ENCODE results near the gene FCF1.

The FCF1 gene

DNA sequence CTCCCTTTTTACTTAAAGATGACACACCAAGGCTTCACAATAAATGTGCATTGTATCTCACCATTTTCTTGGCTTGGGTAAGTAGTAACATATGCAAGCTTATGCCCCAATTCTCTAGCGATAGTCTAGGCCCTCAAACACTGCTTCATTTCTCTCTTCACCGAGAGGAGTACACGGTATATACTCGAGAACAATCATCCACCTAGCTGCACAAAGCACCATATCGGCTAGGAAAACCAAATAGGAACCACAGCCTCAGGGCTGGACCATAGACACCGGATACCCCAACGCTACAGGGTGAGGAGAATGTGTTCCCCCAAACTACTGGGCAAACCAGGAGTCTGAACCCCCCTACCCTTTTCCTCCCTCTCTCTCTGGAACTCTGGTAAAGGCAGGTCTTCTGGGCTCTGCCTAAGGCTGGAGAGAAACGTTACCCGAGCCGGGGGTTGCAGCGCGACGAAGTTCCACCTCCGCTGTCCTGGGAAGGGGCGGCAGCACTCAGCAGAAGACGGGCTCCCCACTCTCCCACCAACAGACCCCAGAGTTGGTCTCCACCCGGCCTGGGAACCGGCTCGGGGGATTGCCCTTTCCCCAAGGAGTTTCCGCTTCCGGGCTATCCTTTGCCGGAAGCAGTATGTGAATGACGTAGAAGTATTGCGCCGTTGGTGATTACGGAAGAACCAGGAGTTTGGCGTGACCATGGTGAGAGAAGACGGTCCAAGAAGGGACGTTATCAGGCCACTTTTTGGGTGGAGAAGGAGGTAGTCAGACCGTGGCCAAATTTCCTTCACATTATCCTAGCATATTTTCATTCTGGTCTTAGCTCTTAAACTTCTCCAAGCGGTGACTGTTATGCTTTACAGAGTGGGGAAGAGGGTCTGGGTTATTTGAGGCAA lies at the start of gene FCF1, which contains the start of gene AREL1:
FCF1 (plus strand) TSS at position 646 of the 896 bp plus-strand sequence; CDS start at position 700, 54 bp downstream.
AREL1 (minus strand) TSS at position 582 of the 896 bp plus-strand sequence. CDS start 27,465 bp downstream, outside the sequence.
- peak; percentile 55 for DNase-seq (ENCODE audit: low read depth, low spot score)

- DNase-seq (ENCODE audit: low read depth, low spot score): no peak
These were observed 49.1 kb upstream of the FCF1 start for GRCh38 chr14:74663884-74664283.

DNA sequence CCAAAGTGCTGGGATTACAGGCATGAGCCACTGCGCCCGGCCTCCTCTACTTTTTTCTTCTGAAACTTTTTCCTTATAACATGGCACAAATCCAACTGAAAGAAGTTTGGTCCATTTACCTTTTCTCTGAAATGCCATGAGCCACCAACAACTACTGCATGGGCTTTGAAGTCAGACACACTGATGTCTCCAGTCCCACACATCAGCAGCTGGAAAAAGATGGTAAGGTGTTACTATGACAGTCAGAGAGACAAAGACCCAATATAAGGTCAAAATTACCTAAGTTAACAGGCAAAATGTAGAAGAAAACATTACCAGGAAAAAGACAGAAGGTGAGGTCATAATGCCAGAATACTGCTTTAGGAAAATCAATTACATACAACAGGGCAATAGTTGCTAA lies 48.2 kb upstream of the FCF1 start:
- no peak for DNase-seq (ENCODE audit: low read depth, low spot score)

- no peak for DNase-seq (ENCODE audit: low read depth, low spot score)
These were observed 45.2 kb upstream of the FCF1 start for GRCh38 chr14:74667758-74668157.

- no peak for DNase-seq (ENCODE audit: low read depth, low spot score)
These were observed 43.7 kb upstream of the FCF1 start for GRCh38 chr14:74669256-74669655.

- DNase-seq (ENCODE audit: low read depth, low spot score): no peak
These were observed 43.1 kb upstream of the FCF1 start for GRCh38 chr14:74669846-74670245.

DNA sequence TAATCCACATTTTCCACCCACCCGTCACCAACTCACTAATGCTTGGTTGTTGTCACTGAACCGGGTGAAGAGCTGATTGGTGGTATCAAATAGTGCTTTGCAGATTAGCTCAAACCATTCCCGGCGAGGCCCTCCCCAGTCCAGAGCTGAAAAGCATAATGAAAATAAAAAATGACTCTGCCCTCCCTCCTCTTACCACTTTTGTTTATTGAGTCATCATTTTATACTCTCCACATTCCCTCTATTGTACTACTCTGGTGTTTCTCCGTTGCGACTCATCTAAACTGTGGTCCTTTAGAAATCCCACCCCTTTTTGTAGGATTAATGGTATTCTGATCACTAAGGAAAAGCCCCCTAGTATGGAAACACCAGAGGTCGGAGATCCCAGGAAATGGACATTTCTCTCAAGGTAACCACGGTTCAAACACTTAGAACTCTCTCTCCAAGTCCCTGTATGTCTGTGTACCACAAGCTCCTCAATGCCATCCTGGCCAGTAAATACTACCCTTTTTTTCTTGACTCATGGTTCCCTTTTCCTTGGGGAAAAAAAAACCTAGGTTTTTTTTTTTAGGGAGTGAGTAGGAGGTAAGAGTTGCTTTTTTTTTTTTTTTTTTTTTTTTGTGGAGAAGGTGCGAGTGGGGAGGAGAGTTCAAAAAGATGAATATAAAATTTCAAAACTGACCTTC lies 42.1 kb upstream of the FCF1 start:
- no peak for DNase-seq (ENCODE audit: low read depth, low spot score)

GRCh38 chr14:74671789-74672188 lies 41.2 kb upstream of the FCF1 start:
- DNase-seq (ENCODE audit: low read depth, low spot score): no peak

GRCh38 chr14:74673768-74674167 lies 39.2 kb upstream of the FCF1 start:
- DNase-seq (ENCODE audit: low read depth, low spot score): no peak

GRCh38 chr14:74675219-74675618 lies 37.7 kb upstream of the FCF1 start:
- no peak for DNase-seq (ENCODE audit: low read depth, low spot score)

DNA sequence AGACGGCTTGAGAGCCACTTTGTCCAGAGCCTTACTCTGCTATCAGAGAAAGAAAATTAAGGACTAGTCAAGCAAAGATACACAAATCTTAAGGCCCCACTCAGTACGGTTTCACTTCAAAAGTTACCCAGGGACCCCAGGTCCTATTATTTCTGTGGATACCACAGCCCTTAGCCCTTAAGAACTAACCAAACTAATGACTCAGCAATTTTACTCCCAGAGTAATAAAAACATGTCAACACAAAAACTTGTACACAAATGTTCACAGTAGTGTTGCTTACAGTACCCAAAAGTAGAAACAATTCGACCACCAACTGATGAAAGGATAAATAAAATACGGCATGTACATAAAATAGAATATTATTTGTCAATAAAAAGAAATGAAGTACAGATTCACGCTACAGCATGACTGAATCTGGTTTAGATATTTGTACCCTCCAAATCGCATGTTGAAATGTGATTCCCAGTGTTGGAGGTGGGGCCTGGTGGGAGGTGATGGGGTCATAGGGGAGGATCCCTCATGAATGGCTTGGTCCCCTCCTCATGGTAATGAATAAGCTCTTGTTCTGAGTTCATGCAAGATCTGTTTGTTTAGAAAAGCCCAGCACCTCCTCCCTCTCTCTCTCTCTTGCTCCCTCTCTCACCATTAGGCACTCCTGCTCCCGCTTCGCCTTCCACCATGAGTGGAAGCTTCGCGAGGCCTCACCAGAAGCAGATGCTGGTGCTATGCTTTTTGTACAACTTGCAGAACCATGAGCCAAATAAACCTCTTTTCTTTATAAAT lies 30.6 kb upstream of the FCF1 start:
- DNase-seq (ENCODE audit: low read depth, low spot score): no peak

GRCh38 chr14:74683406-74683805 lies 29.5 kb upstream of the FCF1 start:
- DNase-seq (ENCODE audit: low read depth, low spot score): no peak

DNA sequence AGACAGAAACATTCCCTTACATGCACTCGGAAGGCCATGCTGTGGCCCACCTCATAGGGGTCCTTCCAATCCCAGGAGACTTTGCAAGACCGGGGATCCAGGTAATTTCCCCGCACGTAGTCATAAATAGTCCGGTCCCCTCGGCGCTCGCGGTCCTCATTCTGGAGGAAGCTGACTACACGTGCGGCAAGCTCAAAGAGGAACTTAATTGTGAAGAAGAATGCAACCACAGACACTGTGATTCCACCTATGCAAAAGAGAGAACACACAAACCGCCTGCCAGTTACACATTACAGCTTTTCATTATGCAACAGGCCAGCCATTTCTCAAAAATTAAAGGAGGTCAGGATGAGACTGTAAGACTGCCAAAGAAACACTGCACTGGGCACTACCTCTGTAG lies 28.5 kb upstream of the FCF1 start:
- no peak for DNase-seq (ENCODE audit: low read depth, low spot score)

DNA sequence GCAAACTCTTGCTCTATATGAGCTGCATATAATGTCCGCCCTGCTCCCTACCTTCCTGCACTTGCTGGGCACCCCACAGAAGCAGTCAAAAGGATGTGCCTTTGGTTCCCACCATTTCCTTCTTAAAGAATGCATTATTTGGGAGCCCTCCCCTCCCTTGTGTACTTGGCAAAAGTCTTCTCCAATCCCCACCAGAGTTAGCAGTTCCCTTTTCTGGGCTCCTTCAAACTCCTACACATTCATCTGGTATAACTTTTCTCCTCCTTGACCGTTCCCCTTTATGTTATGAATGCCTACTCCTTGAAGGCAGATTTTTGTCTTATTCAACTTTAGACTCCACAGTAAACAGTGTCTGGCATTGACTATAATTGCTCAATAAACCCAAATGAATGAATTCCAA lies 27.9 kb upstream of the FCF1 start:
- DNase-seq (ENCODE audit: low read depth, low spot score): no peak

DNA sequence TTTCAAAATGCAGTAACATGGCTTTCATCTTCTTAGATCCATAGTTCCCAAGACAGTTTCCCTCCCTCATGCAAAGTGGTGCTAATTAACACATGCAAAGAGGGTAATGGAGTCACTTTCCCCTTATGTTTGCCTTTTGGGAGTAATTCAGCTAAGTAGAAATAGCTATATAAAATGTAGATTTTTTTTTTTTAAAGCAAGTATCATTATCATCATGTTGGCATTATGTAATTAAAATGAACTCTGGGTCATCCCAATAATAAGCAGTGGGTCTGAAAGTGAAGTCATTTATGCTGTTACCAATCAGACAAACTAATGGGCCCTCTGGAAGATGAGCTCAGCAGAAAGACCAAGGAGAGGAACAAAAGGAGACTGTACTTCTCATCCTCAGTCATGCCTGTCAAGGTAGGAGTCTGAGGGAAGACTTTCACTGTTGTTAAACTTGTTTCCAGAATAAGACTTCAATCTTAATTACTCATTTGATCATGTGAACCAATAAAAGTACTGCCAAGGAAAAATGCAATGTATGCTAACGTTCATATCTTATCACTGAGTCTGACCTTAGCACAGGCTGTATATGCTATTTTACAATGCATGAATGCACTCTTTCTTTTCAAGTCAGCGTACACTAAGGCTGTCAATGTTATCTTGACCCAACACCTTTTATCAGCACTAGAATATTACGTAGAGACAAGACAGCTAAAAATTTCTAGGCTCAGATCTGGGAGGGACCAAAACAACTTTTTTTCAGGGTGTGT lies 26.8 kb upstream of the FCF1 start:
- DNase-seq (ENCODE audit: low read depth, low spot score): no peak

DNA sequence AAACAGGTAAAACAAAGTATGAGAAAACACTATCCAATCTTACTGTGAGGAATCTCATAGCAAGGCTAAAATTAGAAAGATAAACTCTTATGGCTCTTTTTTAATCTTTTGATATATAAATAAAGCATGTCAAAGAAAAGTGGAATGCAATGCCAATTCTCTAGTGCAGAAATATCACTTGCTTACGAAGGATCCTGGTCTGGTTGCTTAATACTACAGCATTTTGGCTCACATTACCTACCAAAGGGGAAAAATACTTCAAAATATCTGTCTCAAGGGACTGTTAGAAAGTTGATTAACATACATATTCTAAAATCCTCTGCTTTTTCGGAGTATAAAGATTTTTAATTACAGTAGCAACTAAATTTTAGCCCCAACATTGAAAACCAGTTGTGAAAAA lies 21.5 kb upstream of the FCF1 start:
- no peak for DNase-seq (ENCODE audit: low read depth, low spot score)

GRCh38 chr14:74693191-74693590 lies 19.8 kb upstream of the FCF1 start:
- DNase-seq (ENCODE audit: low read depth, low spot score): no peak

- no peak for DNase-seq (ENCODE audit: low read depth, low spot score)
These were observed 17.5 kb upstream of the FCF1 start for GRCh38 chr14:74695406-74695805.

DNA sequence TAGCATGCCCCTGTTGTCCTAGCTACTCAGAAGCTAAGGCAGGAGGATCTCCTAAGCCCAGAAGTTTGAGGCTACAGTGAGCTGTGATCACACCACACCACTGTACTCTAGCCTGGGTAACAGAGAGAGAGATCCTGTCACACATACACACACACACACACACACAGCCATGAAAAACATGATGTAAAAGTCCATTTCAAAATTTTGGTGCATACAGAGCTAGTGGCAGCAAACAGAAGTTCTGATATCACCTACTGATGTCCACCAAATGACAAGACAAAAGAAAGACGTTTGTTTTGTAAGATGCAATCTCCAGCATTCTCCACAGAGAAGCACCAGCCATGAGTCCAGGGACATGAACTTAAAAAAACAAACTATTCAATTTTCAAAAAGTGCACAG lies 15.9 kb upstream of the FCF1 start:
- DNase-seq (ENCODE audit: low read depth, low spot score): no peak

GRCh38 chr14:74697543-74697942 lies 15.4 kb upstream of the FCF1 start:
- DNase-seq (ENCODE audit: low read depth, low spot score): no peak

DNA sequence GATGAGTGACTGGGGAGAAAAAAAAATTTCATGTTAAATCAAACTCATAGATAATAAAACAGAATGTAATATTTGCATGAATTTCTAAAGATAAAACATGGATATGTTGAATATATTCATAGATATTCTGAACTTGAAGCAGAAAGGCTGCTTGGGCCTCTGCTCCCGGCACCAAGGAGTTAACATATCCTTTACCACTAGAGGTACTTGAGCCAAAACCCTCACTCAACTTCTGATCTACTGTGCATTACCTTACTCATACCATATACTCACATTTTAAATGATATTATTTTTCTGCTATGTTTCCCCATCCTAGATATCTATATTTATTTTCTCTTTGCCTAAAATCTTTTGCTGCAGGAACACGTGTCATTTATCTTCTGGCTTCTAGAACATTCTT lies 15.0 kb upstream of the FCF1 start:
- DNase-seq (ENCODE audit: low read depth, low spot score): no peak

Measured in activated naive CD8-positive, alpha-beta T cell treated with anti-CD3 and anti-CD28 coated beads, Interleukin-2, amount 50 U/mL, for 16 hours (primary cell).